ENCODE results near the gene BTG4. TPM values are rescaled to one million over a fixed set of nuclear protein-coding genes. Genes with fewer than 3 reads are reported as not detected.

BTG4 gene
- total and polyA plus RNA-seq, 9 donors, result 0.34 TPM; not detected in 8

GRCh38 chr11:111474432-111474831, 37.8 kb downstream of the BTG4 start:
- Histone ChIP-seq H3K27me3 (no peaks in the 10 kb centered on the region), H3K9me3 (no peaks in the 10 kb centered on the region), H3K27ac (no peak overlapping the region), H3K4me3 (no peak overlapping the region), H3K36me3 (no peaks in the 10 kb centered on the region), H3K4me1 (ENCODE audit: insufficient read depth) (no peaks in the 10 kb centered on the region)
- DNase-seq, result no peak
- intact Hi-C loops (cut with DNase I), result no loop called here
- no peak for TF ChIP-seq EP300 (IDR thresholded peaks at IDR 0.05)
- TF ChIP-seq CTCF (IDR thresholded peaks at IDR 0.05), result no peak
- TF ChIP-seq POLR2A (IDR thresholded peaks at IDR 0.05), result no peak

GRCh38 chr11:111472228-111472627, 40.0 kb downstream of the BTG4 start:
- intact Hi-C loops (cut with DNase I), result no loop called here
- 84 to 91% (median 88%) methylated on average over 1 of the region's 1 CpG for WGBS, 3 donors
- TF ChIP-seq POLR2A (IDR thresholded peaks at IDR 0.05) (no peak), CTCF (IDR thresholded peaks at IDR 0.05) (no peak), EP300 (IDR thresholded peaks at IDR 0.05) (no peak)

GRCh38 chr11:111469200-111469599, 43.0 kb downstream of the BTG4 start:
- intact Hi-C loops (cut with DNase I), result no loop called here
- 60 to 72% (median 64%) methylated on average over 4 of the region's 4 CpGs for WGBS, 3 donors
- H3K27me3 ChIP-seq, result no peaks in the 10 kb centered on the region

More at GRCh38 chr11:111472228-111472627, 40.0 kb downstream of the BTG4 start:
- Histone ChIP-seq H3K4me1 (ENCODE audit: insufficient read depth) (no peaks in the 10 kb centered on the region), H3K9me3 (no peaks in the 10 kb centered on the region), H3K36me3 (no peaks in the 10 kb centered on the region), H3K27me3 (no peaks in the 10 kb centered on the region), H3K4me3 (no peak overlapping the region), H3K27ac (no peak overlapping the region)
- DNase-seq, result no peak

GRCh38 chr11:111466615-111467014, 45.6 kb downstream of the BTG4 start:
- intact Hi-C loops (cut with DNase I), result no loop called here
- no peak overlapping the region for H3K4me3 ChIP-seq
- no peaks in the 10 kb centered on the region for H3K36me3 ChIP-seq
- H3K27ac ChIP-seq, result no peak overlapping the region
- no peaks in the 10 kb centered on the region for H3K27me3 ChIP-seq
- TF ChIP-seq EP300 (IDR thresholded peaks at IDR 0.05), result no peak
- TF ChIP-seq POLR2A (IDR thresholded peaks at IDR 0.05), result no peak
- TF ChIP-seq CTCF (IDR thresholded peaks at IDR 0.05), result no peak
- no peak for DNase-seq
- no peaks in the 10 kb centered on the region for H3K9me3 ChIP-seq
- no peaks in the 10 kb centered on the region for H3K4me1 ChIP-seq (ENCODE audit: insufficient read depth)

More at GRCh38 chr11:111469200-111469599, 43.0 kb downstream of the BTG4 start:
- no peaks in the 10 kb centered on the region for H3K9me3 ChIP-seq
- no peaks in the 10 kb centered on the region for H3K4me1 ChIP-seq (ENCODE audit: insufficient read depth)
- DNase-seq, result no peak
- H3K27ac ChIP-seq, result no peak overlapping the region
- TF ChIP-seq EP300 (IDR thresholded peaks at IDR 0.05) (no peak), CTCF (IDR thresholded peaks at IDR 0.05) (no peak), POLR2A (IDR thresholded peaks at IDR 0.05) (no peak)
- H3K36me3 ChIP-seq, result no peaks in the 10 kb centered on the region
- H3K4me3 ChIP-seq, result no peak overlapping the region

- Histone ChIP-seq H3K4me3 (no peak overlapping the region), H3K36me3 (no peaks in the 10 kb centered on the region), H3K4me1 (ENCODE audit: insufficient read depth) (no peaks in the 10 kb centered on the region), H3K9me3 (no peaks in the 10 kb centered on the region), H3K27ac (no peak overlapping the region), H3K27me3 (no peaks in the 10 kb centered on the region)
- no peak for DNase-seq
- no peak for TF ChIP-seq POLR2A (IDR thresholded peaks at IDR 0.05)
- no peak for TF ChIP-seq CTCF (IDR thresholded peaks at IDR 0.05)
- no peak for TF ChIP-seq EP300 (IDR thresholded peaks at IDR 0.05)
- WGBS, 3 donors, result 62 to 81% (median 66%) methylated on average over 1 of the region's 1 CpG
- intact Hi-C loops (cut with DNase I), result no loop called here
These were observed 46.8 kb downstream of the BTG4 start for GRCh38 chr11:111465400-111465799.
